Brain microvascular endothelial cell (primary cell): Measurements from ENCODE around the gene TMEM209.
"Not testable (repeated sequence)": the region's sequence is repeated elsewhere in the genome, so short reads cannot be mapped to it uniquely, and the experiment has no call there.

Experiments
- DNase-seq: peaks from one replicate; pipeline ENCODE4 v3.0.0-alpha.2; 2020
- H3K27ac ChIP-seq: fragments of 250-450 bp; sonication (Bioruptor Pico); 2 replicates; pipeline ENCODE4 v1.5.1; 2020; ENCODE audit warnings: mild to moderate bottlenecking, moderate library complexity
- H3K27me3 ChIP-seq: fragments of 250-450 bp; sonication (Bioruptor Pico); replicated peaks from 2 replicates; pipeline ENCODE4 v1.5.1; 2020; ENCODE audit warnings: mild to moderate bottlenecking
- H3K36me3 ChIP-seq: fragments of 250-450 bp; sonication (Bioruptor Pico); replicated peaks from 2 replicates; pipeline ENCODE4 v1.5.1; 2020; ENCODE audit warnings: mild to moderate bottlenecking
- H3K4me3 ChIP-seq: 2 replicates; pipeline ENCODE4 v1.5.1; 2011; ENCODE audit warnings: low read depth, mild to moderate bottlenecking, control low read depth, low read length, moderate library complexity
- CTCF ChIP-seq: IDR thresholded peaks from 2 replicates; pipeline ENCODE4 v1.5.1; 2011; ENCODE audit warnings: low read depth, mild to moderate bottlenecking, moderate library complexity, low read length, control low read depth, inconsistent platforms; ENCODE audit errors: missing control alignments
- in situ Hi-C: cut with HindIII; loops from 2 replicates; pipeline ENCODE4 v1.10.0; 2017; ENCODE audit warnings: low sequenced_read_pairs, low pct_ligation_motif_present

TMEM209 gene

GRCh38 chr7:130131964-130132875, 73.0 kb downstream of the TMEM209 start:
- H3K27me3 ChIP-seq: no peaks in the 10 kb centered on the region
- no peak for DNase-seq
- no peak overlapping the region for H3K4me3 ChIP-seq
- peaks cover 26% of the 10 kb centered on the region for H3K36me3 ChIP-seq
- TF ChIP-seq CTCF: no peak
- no peak overlapping the region for H3K27ac ChIP-seq
- in situ Hi-C loops: no loop called here

- DNase-seq: no peak
- no peak overlapping the region for H3K27ac ChIP-seq
- H3K4me3 ChIP-seq: no peak overlapping the region
- in situ Hi-C loops: no loop called here
- H3K27me3 ChIP-seq: no peaks in the 10 kb centered on the region
- no peak for TF ChIP-seq CTCF
- peaks cover 29% of the 10 kb centered on the region for H3K36me3 ChIP-seq
Measured at GRCh38 chr7:130131191-130131834, 73.9 kb downstream of the TMEM209 start.

- H3K4me3 ChIP-seq: no peak overlapping the region
- TF ChIP-seq CTCF: no peak
- in situ Hi-C loops: no loop called here
- H3K36me3 ChIP-seq: peaks cover 34% of the 10 kb centered on the region
- H3K27me3 ChIP-seq: no peaks in the 10 kb centered on the region
- H3K27ac ChIP-seq: no peak overlapping the region
- DNase-seq: no peak
Measured at GRCh38 chr7:130129011-130129411, 76.2 kb downstream of the TMEM209 start.

GRCh38 chr7:130127821-130128317, 77.3 kb downstream of the TMEM209 start:
- no peak for TF ChIP-seq CTCF
- Histone ChIP-seq H3K4me3 (no peak overlapping the region), H3K27ac (no peak overlapping the region), H3K27me3 (no peaks in the 10 kb centered on the region), H3K36me3 (peaks cover 37% of the 10 kb centered on the region)
- in situ Hi-C loops: no loop called here
- DNase-seq: no peak

- Histone ChIP-seq H3K36me3 (peaks cover 42% of the 10 kb centered on the region), H3K27me3 (no peaks in the 10 kb centered on the region), H3K27ac (no peak overlapping the region), H3K4me3 (no peak overlapping the region)
- TF ChIP-seq CTCF: no peak
- in situ Hi-C loops: no loop called here
- no peak for DNase-seq
Measured at GRCh38 chr7:130127404-130127803, 77.8 kb downstream of the TMEM209 start.

- H3K27me3 ChIP-seq, in situ Hi-C loops, H3K27ac ChIP-seq, H3K4me3 ChIP-seq, DNase-seq: not testable (repeated sequence)
- H3K36me3 ChIP-seq: peaks cover 45% of the 10 kb centered on the region
Measured at GRCh38 chr7:130126840-130127239, 78.4 kb downstream of the TMEM209 start.
